Measurements from ENCODE around the gene ENTPD3.
"Not testable (repeated sequence)": the region's sequence is repeated elsewhere in the genome, so short reads cannot be mapped to it uniquely, and the experiment has no call there.

Gene ENTPD3

DNA sequence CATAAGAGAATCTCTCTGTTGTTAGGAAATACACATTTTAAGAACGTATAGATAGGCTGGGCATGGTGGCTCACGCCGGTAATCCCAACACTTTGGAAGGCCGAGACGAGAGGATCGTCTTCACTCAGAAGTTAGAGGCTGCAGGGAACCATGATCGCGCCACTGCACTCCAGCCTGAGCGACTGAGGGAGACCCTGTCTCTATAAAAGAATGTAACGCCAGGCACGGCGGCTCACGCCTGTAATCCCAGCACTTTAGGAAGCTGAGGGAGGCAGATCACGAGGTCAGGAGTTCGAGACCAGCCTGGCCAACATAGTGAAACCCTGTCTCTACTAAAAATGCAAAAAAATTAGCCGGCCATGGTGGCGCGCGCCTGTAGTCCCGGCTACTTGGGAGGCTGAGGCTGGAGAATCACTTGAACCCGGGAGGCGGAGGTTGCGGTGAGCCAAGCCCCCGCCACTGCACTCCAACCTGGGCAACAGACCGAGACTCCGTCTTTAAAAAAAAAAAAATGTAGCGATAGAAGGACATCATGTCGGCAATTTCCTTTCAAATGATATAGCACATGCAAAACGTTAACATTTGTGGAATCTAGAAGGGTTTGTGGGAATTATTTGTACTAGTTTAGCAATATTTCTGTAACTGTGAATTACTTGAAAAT lies 69.4 kb downstream of the ENTPD3 start:
- no peak for DNase-seq
- intact Hi-C loops (cut with DNase I): loop anchor here (10.0 kb wide), 1 partner anchor 142 kb away; no protein-coding TSS in a partner anchor

DNA sequence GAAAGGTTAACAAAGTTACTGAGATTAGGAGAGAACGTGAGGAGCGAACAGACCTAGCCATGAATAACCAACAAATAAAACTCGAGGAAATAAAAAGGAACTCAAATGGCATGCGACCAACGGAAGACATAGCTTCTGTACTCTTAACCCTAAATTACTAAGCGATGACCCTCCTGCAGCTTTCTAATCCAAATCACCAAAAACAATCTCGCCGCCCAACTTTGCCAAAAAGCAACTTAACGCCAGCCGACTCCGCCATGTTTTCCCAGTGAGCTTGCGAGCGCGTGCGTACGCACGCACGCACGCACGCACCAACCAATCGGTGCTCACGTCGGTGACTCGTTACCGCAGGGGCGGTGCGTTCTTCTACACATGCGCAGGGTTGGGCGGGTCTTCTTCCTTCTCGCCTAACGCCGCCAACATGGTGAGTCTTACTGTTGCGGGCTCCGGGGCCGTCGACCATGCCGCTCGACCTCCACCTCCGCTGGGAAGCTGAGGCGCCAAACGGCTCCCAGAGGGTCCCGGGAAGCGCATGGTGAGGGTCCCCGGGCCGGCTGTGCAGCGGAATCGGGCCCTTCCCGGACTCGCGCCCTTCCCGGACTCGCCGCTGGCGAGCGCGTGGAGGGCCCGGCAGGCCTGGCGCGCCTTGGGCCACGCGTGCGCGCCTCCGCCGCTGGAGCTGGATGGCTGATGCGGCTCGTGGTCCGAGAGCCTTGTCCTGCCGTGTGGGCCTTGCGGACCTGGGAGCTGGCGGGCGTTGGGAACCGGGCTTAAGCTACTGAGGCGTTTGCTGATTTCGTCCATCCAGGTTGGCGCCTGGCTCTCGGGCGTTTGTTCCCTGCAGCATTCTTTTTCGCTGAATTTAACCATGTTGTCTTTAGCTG lies 70.2 kb downstream of the ENTPD3 start, which contains the start of gene RPL14:
RPL14 (plus strand) TSS at position 400 of the 884 bp plus-strand sequence; CDS start at position 533, 133 bp downstream.
- intact Hi-C loops (cut with DNase I): loop anchor here (10.0 kb wide), 1 partner anchor 142 kb away; no protein-coding TSS in a partner anchor
- DNase-seq: peak; percentile 95 to 99 (median 97)

DNA sequence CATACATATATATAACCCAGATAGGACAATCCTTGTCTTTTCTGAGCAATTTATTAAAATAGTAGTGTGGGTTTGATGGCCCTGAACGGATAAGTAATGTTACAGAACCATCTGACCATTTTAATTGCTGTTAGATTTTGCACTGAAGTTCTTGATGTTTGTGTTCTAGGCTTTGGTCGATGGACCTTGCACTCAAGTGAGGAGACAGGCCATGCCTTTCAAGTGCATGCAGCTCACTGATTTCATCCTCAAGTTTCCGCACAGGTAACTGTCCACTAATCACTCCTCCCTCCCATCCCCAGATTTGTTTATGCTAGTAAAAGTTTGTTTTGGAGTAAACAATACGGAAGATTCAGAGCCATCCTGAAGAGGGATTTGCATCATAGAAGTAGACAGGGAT lies 71.5 kb downstream of the ENTPD3 start:
- intact Hi-C loops (cut with DNase I): loop anchor here (10.0 kb wide), 1 partner anchor 144 kb away; no protein-coding TSS in a partner anchor
- DNase-seq: no peak

GRCh38 chr3:40460481-40460880 lies 73.5 kb downstream of the ENTPD3 start:
- intact Hi-C loops (cut with DNase I); DNase-seq: not testable (repeated sequence)

GRCh38 chr3:40461161-40461560 lies 74.2 kb downstream of the ENTPD3 start:
- intact Hi-C loops (cut with DNase I): no loop called here
- no peak for DNase-seq

DNA sequence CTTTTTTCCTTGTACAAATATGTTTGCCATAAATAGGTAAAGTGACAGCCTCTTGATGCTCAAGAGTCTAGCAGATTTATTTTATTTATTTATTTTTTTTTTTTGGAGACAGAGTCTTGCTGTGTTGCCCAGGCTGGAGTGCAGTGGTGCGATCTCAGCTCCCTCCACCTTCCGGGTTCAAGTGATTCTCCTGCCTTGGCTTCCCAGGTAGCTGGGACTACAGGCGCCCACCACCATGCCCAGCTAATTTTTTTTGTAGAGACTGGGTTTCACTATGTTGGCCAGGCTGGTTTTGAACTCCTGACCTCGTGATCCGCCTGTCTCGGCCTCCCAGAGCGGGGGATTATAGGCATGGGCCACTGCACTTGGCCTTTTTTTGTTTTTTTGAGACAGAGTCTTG lies 75.9 kb downstream of the ENTPD3 start:
- DNase-seq; intact Hi-C loops (cut with DNase I): not testable (repeated sequence)

DNA sequence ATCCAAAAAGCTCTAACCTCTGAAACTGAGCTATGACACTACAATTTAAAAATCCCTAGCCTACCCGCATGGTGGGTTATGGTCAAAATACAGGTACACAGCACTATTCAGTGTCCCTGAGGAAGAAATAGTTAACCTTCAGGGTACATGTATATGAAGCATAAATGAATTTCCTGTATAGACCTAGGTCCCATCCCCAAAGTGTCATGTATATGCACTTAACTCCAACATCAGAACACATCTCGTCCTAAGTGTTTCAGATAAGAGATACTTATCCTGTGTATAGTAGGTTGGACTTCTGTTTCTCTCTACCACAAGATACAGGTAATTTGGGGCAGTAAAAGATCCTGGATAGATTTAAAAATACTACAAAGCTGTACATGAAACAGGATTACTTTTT lies 76.6 kb downstream of the ENTPD3 start:
- intact Hi-C loops (cut with DNase I): no loop called here
- DNase-seq: no peak

GRCh38 chr3:40464339-40465110 lies 77.5 kb downstream of the ENTPD3 start:
- DNase-seq: no peak
- intact Hi-C loops (cut with DNase I): no loop called here

- DNase-seq: no peak
- intact Hi-C loops (cut with DNase I): no loop called here
These were observed 78.1 kb downstream of the ENTPD3 start for GRCh38 chr3:40465111-40465407.

- intact Hi-C loops (cut with DNase I): no loop called here
- no peak for DNase-seq
These were observed 78.5 kb downstream of the ENTPD3 start for GRCh38 chr3:40465456-40465855.

GRCh38 chr3:40468018-40468417 lies 81.0 kb downstream of the ENTPD3 start:
- no peak for DNase-seq
- intact Hi-C loops (cut with DNase I): no loop called here

DNA sequence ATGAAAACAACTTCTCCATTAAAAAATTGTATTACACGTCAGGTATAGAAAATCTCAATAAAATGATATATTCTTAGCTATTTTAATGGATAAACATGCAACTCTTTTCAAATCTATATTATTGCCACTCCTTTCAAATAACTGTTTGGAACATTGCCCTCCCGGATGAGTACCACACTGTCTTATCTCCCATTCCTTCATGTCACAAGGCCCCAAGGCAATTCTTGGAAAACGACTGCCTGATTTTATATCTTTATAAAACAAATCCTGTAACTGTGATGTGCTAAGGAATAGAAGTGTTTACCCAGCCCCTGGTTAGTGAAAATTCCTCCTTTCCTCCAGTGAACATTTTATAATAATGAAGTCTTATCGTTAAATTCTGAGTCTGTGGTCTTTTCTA lies 83.7 kb downstream of the ENTPD3 start:
- intact Hi-C loops (cut with DNase I): no loop called here
- DNase-seq: no peak

DNA sequence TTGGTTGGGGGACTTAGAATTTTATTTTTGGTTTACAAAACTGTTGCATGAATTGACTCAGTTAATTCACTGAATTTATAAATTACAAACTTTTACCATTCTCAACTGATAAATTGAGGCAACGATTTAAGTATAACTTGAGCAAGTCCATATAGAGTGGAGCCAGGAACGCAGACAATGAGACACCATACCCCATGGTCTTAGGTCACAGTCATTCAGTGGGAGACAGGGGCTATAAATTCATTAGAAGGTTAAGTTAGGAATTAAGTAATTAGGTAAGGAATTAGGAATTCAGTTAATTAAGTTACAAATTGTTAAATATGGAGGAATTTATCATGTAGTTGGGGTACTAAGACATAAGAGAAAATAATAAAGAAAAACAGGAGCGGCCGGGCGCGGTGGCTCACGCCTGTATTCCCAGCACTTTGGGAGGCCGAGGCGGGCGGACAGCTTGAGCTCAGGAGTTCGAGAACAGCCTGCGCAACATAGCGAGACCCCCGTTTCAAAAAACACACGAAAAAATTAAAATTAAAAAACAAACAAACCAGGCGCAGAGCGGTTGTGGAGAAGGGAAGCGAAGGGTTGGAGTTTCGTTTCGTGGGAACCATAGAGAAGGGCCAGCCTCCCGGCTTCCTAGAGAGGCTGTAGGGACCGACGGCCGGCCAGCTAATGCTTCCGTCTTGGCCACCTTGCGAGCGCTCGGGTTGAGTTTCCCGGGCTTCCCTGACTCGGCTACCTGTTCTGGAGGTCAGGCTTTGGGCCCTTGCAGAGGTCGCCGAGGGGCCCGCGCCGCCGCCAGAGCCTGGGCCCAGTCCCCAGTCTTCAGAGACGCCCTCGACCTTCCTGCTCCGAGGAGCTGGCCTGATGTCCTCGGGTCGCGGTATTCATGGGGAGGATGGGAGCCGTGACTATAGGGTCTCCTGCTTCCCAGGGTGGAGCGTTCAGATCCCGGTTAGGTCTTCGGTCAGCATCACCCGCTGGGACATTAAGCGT lies 89.8 kb downstream of the ENTPD3 start, which contains the start of gene ZNF619:
ZNF619 (plus strand) TSS at position 645 of the 993 bp plus-strand sequence. CDS start 858 bp downstream, outside the sequence.
- DNase-seq: peak; percentile 40 to 86 (median 65)
- intact Hi-C loops (cut with DNase I): no loop called here

DNA sequence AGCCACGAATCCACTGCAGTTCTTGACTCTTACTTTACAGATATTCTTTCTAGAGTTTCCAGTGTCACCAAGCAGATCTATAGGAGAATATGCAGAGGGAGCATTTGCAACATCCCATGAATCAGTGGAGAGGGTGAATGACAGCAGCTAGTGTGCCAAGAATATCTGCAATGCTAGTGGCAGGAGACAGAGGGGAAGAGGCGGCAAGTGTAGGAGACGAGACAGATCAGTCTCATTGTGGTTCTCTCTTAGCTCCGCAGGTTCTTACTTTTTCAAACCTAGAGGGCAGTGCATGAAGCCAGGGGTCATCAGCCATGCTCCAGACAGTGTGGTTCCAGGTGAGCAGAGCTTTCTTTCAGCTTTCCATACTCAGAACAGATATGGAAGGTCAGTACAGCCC lies 90.7 kb downstream of the ENTPD3 start:
- peak in 31 of 42 donors; percentile 7 to 89 (median 45) for DNase-seq
- intact Hi-C loops (cut with DNase I): no loop called here

Data from head of caudate nucleus (tissue), 42 donors.